GM21528 (cell line): ENCODE data around the gene DPH1.

Source experiments
- ATAC-seq: cut with Tn5 transposase; IDR thresholded peaks from one replicate; pipeline ENCODE4 v1.9.1; 2021; ENCODE audit warnings: mild to moderate bottlenecking, moderate library complexity; ENCODE audit not compliant: unreplicated experiment, low FRiP score

The DPH1 gene

GRCh38 chr17:2025622-2026309 is 4.2 kb upstream of the DPH1 start:
- ATAC-seq = no peak

DNA sequence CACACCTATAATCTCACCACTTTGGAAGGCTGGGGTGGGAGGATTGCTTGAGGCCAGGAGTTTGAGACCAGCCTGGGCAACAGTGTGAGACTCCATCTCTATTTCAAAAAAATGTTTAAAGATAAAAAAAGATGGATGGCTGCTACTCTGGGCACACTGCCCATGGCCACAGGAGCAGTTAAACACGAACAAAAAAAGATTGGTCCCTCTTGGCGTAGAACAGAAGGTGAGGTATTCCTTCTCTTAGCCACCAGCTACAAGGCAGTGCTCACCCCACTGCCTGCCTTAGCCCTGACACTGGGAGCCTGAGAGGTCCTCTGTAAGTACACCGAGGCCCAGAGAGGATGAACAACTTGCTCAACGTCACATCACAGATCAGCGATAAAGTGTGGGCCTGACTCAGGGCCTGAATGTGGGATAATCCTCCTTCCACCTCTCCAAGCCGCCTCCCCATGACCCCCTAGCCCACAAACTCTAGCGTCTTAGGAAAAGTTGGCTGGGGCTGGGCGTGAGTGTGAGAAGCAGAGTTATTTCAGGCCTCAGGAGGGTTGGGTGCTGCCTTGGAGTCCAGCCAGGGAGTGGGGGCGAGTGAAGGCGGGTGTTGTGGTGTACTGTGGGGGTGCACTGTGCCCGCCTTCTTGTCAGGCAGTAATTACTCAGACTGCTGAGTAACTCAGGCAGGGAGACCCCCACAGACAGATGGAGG is 2.3 kb upstream of the DPH1 start:
- no peak for ATAC-seq

DNA sequence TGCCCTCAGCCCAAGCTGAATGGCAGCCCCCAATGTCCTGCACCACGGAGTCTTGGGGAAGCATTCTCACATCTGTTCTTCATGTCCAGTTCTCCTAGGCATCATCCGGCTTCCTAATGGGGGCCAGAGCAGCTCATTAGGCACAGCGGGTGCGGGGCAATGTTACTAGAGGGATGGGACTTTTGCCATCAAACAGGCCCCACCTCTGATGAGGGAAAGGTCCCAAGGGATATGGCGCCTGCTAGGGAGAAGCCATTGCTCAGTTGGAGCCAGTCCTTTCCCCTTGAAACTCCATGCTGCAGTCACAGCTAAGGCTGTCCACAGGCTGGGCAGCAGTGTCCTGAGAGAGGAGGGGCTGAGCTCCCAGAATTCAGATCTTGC is 1.7 kb upstream of the DPH1 start:
- ATAC-seq = no peak

- no peak for ATAC-seq
Measured at GRCh38 chr17:2028737-2029136, 1.2 kb upstream of the DPH1 start.

- ATAC-seq = no peak
Measured at GRCh38 chr17:2030779-2031163, 818 bp downstream of the DPH1 start.

- no peak for ATAC-seq
Measured at GRCh38 chr17:2033153-2033552, 3.2 kb downstream of the DPH1 start.

- ATAC-seq = no peak
Measured at GRCh38 chr17:2034157-2034556, 4.2 kb downstream of the DPH1 start.

GRCh38 chr17:2034806-2035540 is 5.0 kb downstream of the DPH1 start:
- ATAC-seq = no peak

- no peak for ATAC-seq
Measured at GRCh38 chr17:2035541-2036488, 5.9 kb downstream of the DPH1 start.

GRCh38 chr17:2037155-2037554 is 7.2 kb downstream of the DPH1 start:
- ATAC-seq = no peak

GRCh38 chr17:2040219-2040827 is 10.4 kb downstream of the DPH1 start:
- no peak for ATAC-seq

DNA sequence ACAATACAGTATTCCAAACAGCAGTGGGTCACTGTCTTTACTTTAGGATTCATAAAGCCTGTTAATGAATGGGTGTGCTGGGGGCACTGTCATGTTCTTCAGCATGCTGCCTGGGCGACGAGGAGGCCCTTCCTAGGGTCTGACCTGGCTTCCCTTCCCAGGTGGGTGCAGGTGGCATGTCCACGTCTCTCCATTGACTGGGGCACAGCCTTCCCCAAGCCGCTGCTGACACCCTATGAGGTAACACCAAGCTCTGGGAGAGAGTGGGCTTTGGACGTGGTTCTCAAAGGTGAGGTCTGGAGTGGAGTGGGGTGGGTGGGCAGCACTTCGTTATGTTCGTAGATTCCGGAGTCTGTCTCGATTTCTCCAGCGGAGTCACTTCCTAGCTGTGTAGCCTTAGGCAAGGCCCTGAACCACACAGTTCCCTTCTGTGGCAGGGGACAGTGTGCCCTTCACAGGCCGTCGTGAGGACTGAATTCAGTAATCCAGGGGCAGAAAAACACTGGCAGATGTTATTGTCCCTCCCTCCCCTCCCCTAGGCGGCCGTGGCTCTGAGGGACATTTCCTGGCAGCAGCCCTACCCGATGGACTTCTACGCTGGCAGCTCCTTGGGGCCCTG is 11.1 kb downstream of the DPH1 start:
- no peak for ATAC-seq

DNA sequence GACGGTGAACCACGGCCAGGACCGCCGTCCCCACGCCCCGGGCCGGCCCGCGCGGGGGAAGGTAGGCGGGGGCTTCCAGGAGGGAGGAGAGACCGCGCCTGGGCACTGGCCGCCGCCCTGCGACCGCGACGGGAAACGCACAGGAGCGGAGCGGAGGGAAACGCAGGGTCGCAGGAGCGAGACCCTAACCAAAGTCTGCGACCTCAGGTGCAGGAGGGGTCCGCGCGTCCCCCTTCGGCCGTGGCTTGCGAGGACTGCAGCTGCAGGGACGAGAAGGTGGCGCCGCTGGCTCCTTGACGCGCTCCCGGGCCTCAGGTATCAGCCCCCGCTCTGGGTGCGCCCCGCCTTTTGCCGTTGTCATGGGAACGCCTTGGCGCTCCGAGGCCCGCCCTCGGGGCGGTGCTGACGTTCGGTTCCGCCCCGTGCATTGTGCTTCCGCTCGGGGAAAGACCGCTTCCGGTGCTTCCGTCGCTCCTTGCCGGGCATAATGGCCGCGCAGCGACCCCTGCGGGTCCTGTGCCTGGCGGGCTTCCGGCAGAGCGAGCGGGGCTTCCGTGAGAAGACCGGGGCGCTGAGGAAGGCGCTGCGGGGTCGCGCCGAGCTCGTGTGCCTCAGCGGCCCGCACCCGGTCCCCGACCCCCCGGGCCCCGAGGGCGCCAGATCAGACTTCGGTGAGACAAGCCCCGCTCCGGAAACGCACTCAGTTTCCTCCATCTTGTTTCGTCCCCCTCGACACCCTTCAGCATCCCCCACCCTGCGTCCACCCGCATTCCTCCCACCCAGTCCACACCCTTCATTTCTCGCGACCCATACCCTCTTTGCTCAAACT is 11.8 kb downstream of the DPH1 start, which contains the start of gene OVCA2:
Gene OVCA2 (plus strand): TSS at position 462 of the 829 bp plus-strand sequence. CDS start 26 bp downstream, at position 488.
- peak; percentile 88 for ATAC-seq

GRCh38 chr17:2042390-2042847 is 12.5 kb downstream of the DPH1 start:
- no peak for ATAC-seq

DNA sequence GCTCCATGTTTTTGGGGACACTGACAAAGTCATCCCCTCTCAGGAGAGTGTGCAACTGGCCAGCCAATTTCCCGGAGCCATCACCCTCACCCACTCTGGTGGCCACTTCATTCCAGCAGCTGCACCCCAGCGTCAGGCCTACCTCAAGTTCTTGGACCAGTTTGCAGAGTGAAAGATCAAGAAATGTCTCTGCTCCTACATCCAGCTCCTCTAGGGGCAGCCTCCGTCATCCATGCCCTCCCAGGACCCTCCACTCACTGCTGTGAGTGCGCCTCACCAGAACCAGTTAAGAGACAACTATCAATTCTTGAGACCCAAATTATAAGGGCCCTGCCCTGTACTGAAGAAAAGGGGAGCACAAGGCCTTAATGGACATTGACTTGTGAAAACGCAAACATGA is 13.0 kb downstream of the DPH1 start:
- no peak for ATAC-seq

DNA sequence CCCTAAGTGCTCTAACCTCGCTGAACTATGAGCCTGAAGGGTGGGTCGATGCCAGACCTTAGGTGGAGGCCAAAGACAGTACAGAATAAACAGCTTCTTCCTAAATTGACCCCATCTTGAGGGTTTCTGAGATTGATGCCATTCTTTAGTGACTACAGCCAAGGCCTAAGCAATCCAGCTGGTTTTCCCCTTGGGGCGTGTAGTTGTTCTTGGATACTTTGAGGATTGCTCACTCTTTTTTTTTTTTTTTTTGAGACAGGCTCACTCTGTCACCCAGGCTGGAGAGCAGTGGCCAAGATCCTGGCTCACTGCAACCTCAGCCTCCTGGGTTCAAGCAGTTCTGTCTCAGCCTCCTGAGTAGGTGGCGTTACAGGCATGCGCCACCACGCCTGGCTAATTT is 13.8 kb downstream of the DPH1 start:
- no peak for ATAC-seq

DNA sequence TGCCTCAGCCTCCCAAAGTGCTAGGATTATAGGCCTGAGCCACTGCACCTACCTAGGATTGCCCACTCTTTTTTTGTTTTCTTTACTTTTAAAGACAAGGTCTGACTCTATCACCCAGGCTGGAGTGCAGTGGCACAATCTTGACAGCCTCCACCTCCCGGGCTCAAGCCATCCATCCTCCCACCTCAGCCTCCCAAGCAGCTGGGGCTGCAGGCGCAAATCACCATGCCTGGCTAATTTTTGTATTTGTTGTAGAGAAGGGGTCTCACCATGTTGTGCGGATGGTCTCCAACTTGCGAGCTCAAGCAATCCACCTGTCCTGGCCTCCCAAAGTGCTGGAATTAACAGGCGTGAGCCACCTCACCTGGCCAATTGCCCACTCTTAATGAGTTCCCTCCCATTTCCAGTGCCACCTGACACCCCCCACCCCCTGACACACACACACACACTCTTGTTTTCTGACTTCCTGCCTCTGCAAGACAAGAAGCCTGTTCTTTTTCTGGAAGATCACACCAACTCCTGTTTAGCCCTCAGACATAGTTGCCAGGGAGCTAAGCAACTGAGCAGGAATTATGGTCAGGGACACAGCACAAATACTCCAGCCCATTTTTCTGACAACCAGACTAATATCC is 14.4 kb downstream of the DPH1 start:
- ATAC-seq = no peak

DNA sequence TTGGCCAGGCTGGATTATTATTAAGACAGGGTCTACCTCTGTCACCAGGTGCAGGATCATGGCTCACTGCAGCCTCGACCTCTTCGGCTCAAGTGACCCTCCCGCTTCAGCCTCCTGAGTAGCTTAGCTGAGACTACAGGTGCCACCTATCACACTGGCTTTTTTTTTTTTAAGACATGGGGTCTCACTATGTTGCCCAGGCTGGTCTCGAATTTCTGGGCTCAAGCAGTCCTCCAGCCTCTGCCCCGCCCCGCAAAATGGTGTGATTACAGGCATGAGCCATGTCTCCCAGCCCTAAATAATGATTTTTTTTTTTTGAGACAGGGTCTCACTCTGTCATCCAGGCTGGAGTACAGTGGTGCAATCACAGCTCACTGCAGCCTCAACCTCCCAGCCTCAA is 17.6 kb downstream of the DPH1 start:
- no peak for ATAC-seq
